Endodermal cell (in vitro differentiated cells): ENCODE results near the gene VSTM5. TPM values are rescaled to one million over a fixed set of nuclear protein-coding genes. Genes with fewer than 3 reads are reported as not detected.
"Not testable (repeated sequence)": the region's sequence is repeated elsewhere in the genome, so short reads cannot be mapped to it uniquely, and the experiment has no call there.

Source experiments
- DNase-seq: peaks from one replicate; pipeline ENCODE4 v3.0.0-alpha.2; 2017
- H3K27ac ChIP-seq: 2 replicates; pipeline ENCODE4 v1.5.1; 2013; ENCODE audit warnings: mild to moderate bottlenecking, low read depth, low read length, moderate library complexity
- H3K27me3 ChIP-seq: 2 replicates; pipeline ENCODE4 v1.6.1; 2013; ENCODE audit warnings: mild to moderate bottlenecking, low read length, moderate library complexity; ENCODE audit not compliant: insufficient read depth, control insufficient read depth, poor library complexity, severe bottlenecking
- H3K36me3 ChIP-seq: 2 replicates; pipeline ENCODE4 v1.7.0; 2013; ENCODE audit warnings: mild to moderate bottlenecking, low read length, moderate library complexity; ENCODE audit not compliant: control insufficient read depth, insufficient read depth
- H3K4me1 ChIP-seq: one replicate; pipeline ENCODE4 v1.7.0; 2013; ENCODE audit warnings: low read length; ENCODE audit not compliant: control insufficient read depth, insufficient read depth
- H3K4me3 ChIP-seq: 2 replicates; pipeline ENCODE4 v1.5.1; 2013; ENCODE audit warnings: mild to moderate bottlenecking, low read length, moderate library complexity
- H3K9ac ChIP-seq: 2 replicates; pipeline ENCODE4 v1.6.1; 2013; ENCODE audit warnings: mild to moderate bottlenecking, low read length, moderate library complexity; ENCODE audit not compliant: poor library complexity, severe bottlenecking; ENCODE audit errors: extremely low read depth
- H3K9me3 ChIP-seq: 2 replicates; pipeline ENCODE4 v1.6.1; 2013; ENCODE audit warnings: mild to moderate bottlenecking, low read length, moderate library complexity; ENCODE audit not compliant: control insufficient read depth
- H3K27ac Mint-ChIP-seq: 2 replicates; pipeline ENCODE4 v1.8.0; 2020; ENCODE audit warnings: mixed read lengths
- H3K27me3 Mint-ChIP-seq: 2 replicates; pipeline ENCODE4 v1.8.0; 2021; ENCODE audit warnings: mild to moderate bottlenecking, mixed read lengths; ENCODE audit not compliant: insufficient read depth
- H3K36me3 Mint-ChIP-seq: 2 replicates; pipeline ENCODE4 v1.8.0; 2020; ENCODE audit warnings: low read depth, mixed read lengths
- H3K4me1 Mint-ChIP-seq: 2 replicates; pipeline ENCODE4 v1.8.0; 2020; ENCODE audit warnings: mixed read lengths
- H3K4me3 Mint-ChIP-seq: 2 replicates; pipeline ENCODE4 v1.8.0; 2020; ENCODE audit warnings: mild to moderate bottlenecking, moderate library complexity, mixed read lengths
- H3K9me3 Mint-ChIP-seq: 2 replicates; pipeline ENCODE4 v1.8.0; 2020; ENCODE audit warnings: mild to moderate bottlenecking, mixed read lengths
- WGBS, 2 experiments: methylation state at CpG; one replicate each; pipeline versions ENCODE4 v1.1.5 to v1.1.7; 2013; ENCODE audit warnings: missing lambda C conversion rate in 2 of 2, mixed read lengths in 1 of 2; ENCODE audit not compliant: insufficient coverage in 1 of 2, insufficient read length in 1 of 2; 5-methylcytosine and 5-hydroxymethylcytosine counted together
- total RNA-seq, 2 donors: library from RNA; stranded (reverse); fragmentation: NEBNext Ultra II Directional in 1 of 2; extraction: Animal tissue kit (Norgen Biotek cat#: 25700) in 1 of 2; gene quantifications; 2 replicates in 1 of 2; 3 replicates in 1 of 2; pipeline ENCODE4 v1.2.1, GENCODE V29; 2021
- TF ChIP-seq, protein P1 (sequence below): fragments of 200-600 bp; sonication (generic); conservative IDR thresholded peaks from 2 replicates; pipeline ENCODE4 v1.5.0; 2021; ENCODE audit warnings: antibody characterized with exemption, mild to moderate bottlenecking

Gene VSTM5
- total RNA-seq, 2 donors from 2014 or later = 0.29 to 0.75 TPM

DNA sequence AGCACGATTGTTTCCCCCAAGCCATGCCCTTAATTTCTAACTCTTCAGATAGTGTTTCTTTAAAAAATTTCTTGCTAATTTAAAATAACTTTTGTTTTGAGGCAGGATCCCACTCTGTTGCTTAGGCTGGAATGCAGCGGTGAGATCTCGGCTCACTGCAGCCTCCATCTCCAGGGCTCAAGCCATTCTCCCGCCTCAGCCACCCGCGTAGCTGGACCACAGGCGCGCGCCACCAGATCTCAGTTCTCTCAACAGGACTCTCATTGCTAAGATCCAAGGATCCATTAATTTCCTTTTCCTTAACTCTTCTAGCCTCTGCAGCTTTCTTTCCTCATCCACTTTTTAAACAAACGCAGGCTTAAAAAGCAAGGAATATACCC is 66.7 kb downstream of the VSTM5 start:
- no peaks in the 10 kb centered on the region for H3K9me3 Mint-ChIP-seq
- no peak for DNase-seq
- H3K27ac Mint-ChIP-seq = peak overlapping the region; percentile 94
- Histone ChIP-seq H3K9ac (peak overlapping the region; percentile 96), H3K36me3 (peaks cover 30% of the 10 kb centered on the region), H3K4me1 (no peaks in the 10 kb centered on the region), H3K27ac (no peak overlapping the region), H3K4me3 (peak overlapping the region; percentile 97), H3K9me3 (no peaks in the 10 kb centered on the region), H3K27me3 (no peaks in the 10 kb centered on the region)
- TF ChIP-seq, protein P1, sequence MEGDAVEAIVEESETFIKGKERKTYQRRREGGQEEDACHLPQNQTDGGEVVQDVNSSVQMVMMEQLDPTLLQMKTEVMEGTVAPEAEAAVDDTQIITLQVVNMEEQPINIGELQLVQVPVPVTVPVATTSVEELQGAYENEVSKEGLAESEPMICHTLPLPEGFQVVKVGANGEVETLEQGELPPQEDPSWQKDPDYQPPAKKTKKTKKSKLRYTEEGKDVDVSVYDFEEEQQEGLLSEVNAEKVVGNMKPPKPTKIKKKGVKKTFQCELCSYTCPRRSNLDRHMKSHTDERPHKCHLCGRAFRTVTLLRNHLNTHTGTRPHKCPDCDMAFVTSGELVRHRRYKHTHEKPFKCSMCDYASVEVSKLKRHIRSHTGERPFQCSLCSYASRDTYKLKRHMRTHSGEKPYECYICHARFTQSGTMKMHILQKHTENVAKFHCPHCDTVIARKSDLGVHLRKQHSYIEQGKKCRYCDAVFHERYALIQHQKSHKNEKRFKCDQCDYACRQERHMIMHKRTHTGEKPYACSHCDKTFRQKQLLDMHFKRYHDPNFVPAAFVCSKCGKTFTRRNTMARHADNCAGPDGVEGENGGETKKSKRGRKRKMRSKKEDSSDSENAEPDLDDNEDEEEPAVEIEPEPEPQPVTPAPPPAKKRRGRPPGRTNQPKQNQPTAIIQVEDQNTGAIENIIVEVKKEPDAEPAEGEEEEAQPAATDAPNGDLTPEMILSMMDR = no peak
- H3K4me3 Mint-ChIP-seq = peak overlapping the region; percentile 87
- H3K27me3 Mint-ChIP-seq = no peaks in the 10 kb centered on the region
- H3K36me3 Mint-ChIP-seq = peaks cover 33% of the 10 kb centered on the region
- WGBS, 2 experiments = 0 to 1% methylated on average over 6 to 10 of the region's 10 CpGs
- peaks cover 20% of the 10 kb centered on the region for H3K4me1 Mint-ChIP-seq

DNA sequence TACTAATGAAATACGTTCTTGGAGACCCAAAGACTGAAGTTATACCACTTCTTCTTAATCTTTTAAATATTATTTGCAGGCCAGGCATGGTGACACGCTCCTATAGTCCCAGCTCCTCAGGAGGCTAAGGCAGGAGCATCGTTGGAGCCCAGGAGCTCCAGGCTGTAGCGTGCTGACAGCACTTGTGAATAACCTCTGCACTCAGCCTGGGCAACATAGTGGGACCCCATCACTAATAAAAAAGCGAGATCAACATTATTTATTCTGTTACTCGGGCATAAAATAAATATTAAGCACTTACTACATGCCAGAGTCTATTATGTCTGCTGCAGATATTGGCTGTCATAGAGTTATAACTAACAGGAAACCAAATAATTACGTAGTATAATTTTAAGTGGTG is 67.1 kb downstream of the VSTM5 start:
- H3K27me3 ChIP-seq = no peaks in the 10 kb centered on the region
- no peaks in the 10 kb centered on the region for H3K4me1 ChIP-seq
- DNase-seq = no peak
- peaks cover 20% of the 10 kb centered on the region for H3K4me1 Mint-ChIP-seq
- H3K27ac ChIP-seq = no peak overlapping the region
- H3K27ac Mint-ChIP-seq = no peak overlapping the region
- H3K4me3 ChIP-seq = peak overlapping the region; percentile 97
- H3K9me3 ChIP-seq = no peaks in the 10 kb centered on the region
- peaks cover 27% of the 10 kb centered on the region for H3K36me3 ChIP-seq
- H3K36me3 Mint-ChIP-seq = peaks cover 32% of the 10 kb centered on the region
- H3K27me3 Mint-ChIP-seq = no peaks in the 10 kb centered on the region
- TF ChIP-seq, protein P1 = no peak
- no peaks in the 10 kb centered on the region for H3K9me3 Mint-ChIP-seq
- H3K9ac ChIP-seq = no peak overlapping the region
- 78 to 82% methylated on average over 5 to 7 of the region's 7 CpGs for WGBS, 2 experiments
- H3K4me3 Mint-ChIP-seq = peak overlapping the region; percentile 87

DNA sequence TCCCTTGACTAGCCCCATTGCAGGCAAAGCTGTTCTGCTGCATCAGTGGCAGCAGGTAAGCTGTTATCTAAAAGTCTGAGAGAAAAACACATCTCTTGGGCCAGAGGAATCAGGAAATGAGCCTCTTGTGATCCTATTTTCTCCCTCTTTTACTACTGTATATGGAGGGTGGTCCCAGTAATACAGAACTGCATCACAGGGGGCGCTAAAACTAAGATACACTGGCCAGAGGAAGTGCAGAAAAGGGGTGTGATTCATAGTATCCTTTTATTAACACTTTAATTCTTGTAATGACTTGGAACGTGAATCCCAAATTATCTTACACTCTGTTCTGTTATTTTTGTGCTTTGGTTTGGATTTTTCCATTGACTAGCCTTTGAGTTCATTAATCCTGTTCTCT is 75.1 kb downstream of the VSTM5 start:
- H3K4me1 ChIP-seq = no peaks in the 10 kb centered on the region
- Mint-ChIP-seq H3K4me3 (no peak overlapping the region), H3K4me1 (peaks cover 12% of the 10 kb centered on the region), H3K36me3 (peaks cover 10% of the 10 kb centered on the region), H3K9me3 (no peaks in the 10 kb centered on the region), H3K27me3 (no peaks in the 10 kb centered on the region), H3K27ac (no peak overlapping the region)
- H3K27ac ChIP-seq = no peak overlapping the region
- H3K4me3 ChIP-seq = no peak overlapping the region
- H3K27me3 ChIP-seq = no peaks in the 10 kb centered on the region
- no peak overlapping the region for H3K9ac ChIP-seq
- H3K9me3 ChIP-seq = peaks cover 25% of the 10 kb centered on the region
- WGBS, 2 experiments = 0 to 100% methylated on average over 1 of the region's 2 CpGs
- DNase-seq = peak; percentile 85
- no peaks in the 10 kb centered on the region for H3K36me3 ChIP-seq
- TF ChIP-seq, protein P1 = peak; percentile 77

DNA sequence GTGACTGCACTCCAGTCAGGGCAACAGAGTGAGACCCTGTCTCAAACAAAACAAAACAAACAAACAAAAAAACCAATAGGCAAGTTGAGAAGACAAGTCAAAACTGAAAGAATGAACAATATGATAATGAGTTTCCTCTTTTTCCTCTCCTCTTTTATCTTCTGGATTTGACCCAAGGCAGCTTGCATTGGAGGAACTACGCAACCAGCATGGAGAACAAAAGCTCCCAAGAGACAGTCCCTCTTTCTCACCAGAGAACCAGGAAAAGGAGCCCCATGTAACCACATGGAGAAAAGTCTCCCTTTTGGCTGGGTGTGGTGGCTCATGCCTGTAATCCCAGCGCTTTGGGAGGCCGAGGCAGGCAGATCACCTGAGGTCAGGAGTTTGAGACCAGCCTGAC is 75.9 kb downstream of the VSTM5 start:
- not testable (repeated sequence) for H3K36me3 ChIP-seq, H3K27ac ChIP-seq, H3K27ac Mint-ChIP-seq, H3K4me1 ChIP-seq, H3K27me3 Mint-ChIP-seq, H3K9ac ChIP-seq, H3K36me3 Mint-ChIP-seq, DNase-seq, H3K4me3 ChIP-seq, H3K27me3 ChIP-seq, H3K4me3 Mint-ChIP-seq, H3K9me3 Mint-ChIP-seq
- H3K4me1 Mint-ChIP-seq = peaks cover 17% of the 10 kb centered on the region
- peaks cover 25% of the 10 kb centered on the region for H3K9me3 ChIP-seq
- WGBS, 2 experiments = 96% methylated on average over 3 of the region's 3 CpGs; no CpG with 5 or more reads in 1 of the 2 experiments
